ENCODE data around the gene GNAZ. TPM values are rescaled to one million over a fixed set of nuclear protein-coding genes. Genes with fewer than 3 reads are reported as not detected.

Gene GNAZ
- total and polyA plus RNA-seq, 2 experiments from 2014 or later, result 0.24 to 0.65 TPM

DNA sequence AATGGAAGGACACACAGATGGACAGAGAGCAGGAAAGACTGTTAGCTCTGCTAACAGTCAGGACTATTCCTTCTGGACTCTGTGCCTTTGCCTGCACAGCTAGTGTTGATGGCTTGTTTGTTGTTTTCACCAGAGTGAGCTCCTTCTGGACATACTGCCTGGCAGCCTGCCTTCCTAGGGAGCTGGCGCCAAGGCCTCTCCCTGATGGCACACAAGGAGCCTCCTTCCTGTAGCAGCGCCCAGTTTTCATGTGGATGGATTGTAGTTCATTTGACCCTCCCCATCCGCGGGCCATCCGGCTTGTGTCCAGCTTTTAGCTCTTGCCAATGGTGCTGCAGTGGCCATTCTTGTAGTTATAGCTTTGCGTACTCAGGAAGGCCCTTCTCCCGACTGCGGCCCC is 93.3 kb downstream of the GNAZ start:
- H3K79me2 ChIP-seq (ENCODE audit: insufficient read depth), result no peaks in the 10 kb centered on the region
- no peak overlapping the region for H3K9ac ChIP-seq
- H3K27ac ChIP-seq, result no peak overlapping the region
- 40 to 44% methylated on average over 7 to 8 of the region's 8 CpGs for WGBS, 2 experiments (ENCODE audit: low coverage in 1 of 2, low lambda C conversion rate in 2 of 2, missing lambda C conversion rate in 2 of 2)
- H4K20me1 ChIP-seq (ENCODE audit: insufficient read depth), result no peaks in the 10 kb centered on the region
- peak; percentile 26 for DNase-seq
- no peaks in the 10 kb centered on the region for H3K4me1 ChIP-seq (ENCODE audit: insufficient read depth)
- no peaks in the 10 kb centered on the region for H3F3A ChIP-seq (ENCODE audit: insufficient read depth)
- H3K36me3 ChIP-seq (ENCODE audit: low read depth), result no peaks in the 10 kb centered on the region
- no peak overlapping the region for H2AFZ ChIP-seq
- H3K4me2 ChIP-seq (ENCODE audit: unreplicated experiment), result no peak overlapping the region
- H3K27me3 ChIP-seq (replicated peaks; ENCODE audit: insufficient read depth), result no peaks in the 10 kb centered on the region
- no peaks in the 10 kb centered on the region for H3K9me2 ChIP-seq (ENCODE audit: insufficient read depth)
- no peak for TF ChIP-seq EZH2 (IDR thresholded peaks at IDR 0.05; ENCODE audit: insufficient read depth, poor library complexity, severe bottlenecking)
- TF ChIP-seq EZH2phosphoT487 (IDR thresholded peaks at IDR 0.05; ENCODE audit: insufficient read depth, low read depth), result no peak
- no peaks in the 10 kb centered on the region for H3K9me3 ChIP-seq (ENCODE audit: low read depth)
- in situ Hi-C loops (cut with MboI), result no loop called here
- no peak overlapping the region for H3K4me3 ChIP-seq

DNA sequence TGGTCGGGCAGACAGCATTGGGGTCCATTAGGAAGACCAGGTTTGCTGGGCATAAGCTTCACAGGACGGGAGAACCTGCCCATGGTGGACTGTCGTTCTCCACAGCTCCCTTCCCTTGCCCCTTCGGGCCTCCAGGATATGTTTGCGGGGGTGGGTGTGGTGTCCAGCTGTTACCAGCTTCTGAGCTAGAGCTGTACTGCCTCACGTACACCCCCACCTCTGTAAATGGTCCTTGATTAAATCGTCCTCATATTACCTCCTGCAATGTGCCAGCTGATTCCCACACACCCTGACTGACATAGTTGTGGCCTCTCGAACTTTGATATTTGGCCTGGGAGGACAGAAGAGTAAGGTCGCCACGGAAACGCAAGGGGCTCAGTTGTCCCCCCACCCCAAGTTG is 93.8 kb downstream of the GNAZ start:
- DNase-seq, result no peak
- Histone ChIP-seq H2AFZ (no peak overlapping the region), H3K36me3 (ENCODE audit: low read depth) (no peaks in the 10 kb centered on the region), H3K4me1 (ENCODE audit: insufficient read depth) (no peaks in the 10 kb centered on the region), H3F3A (ENCODE audit: insufficient read depth) (no peaks in the 10 kb centered on the region), H4K20me1 (ENCODE audit: insufficient read depth) (no peaks in the 10 kb centered on the region), H3K27ac (no peak overlapping the region), H3K27me3 (replicated peaks; ENCODE audit: insufficient read depth) (no peaks in the 10 kb centered on the region), H3K9me2 (ENCODE audit: insufficient read depth) (no peaks in the 10 kb centered on the region), H3K4me3 (no peak overlapping the region), H3K9me3 (ENCODE audit: low read depth) (no peaks in the 10 kb centered on the region), H3K9ac (no peak overlapping the region), H3K79me2 (ENCODE audit: insufficient read depth) (no peaks in the 10 kb centered on the region), H3K4me2 (ENCODE audit: unreplicated experiment) (no peak overlapping the region)
- WGBS, 2 experiments (ENCODE audit: low coverage in 1 of 2, low lambda C conversion rate in 2 of 2, missing lambda C conversion rate in 2 of 2), result 52 to 54% methylated on average over 11 of the region's 11 CpGs
- TF ChIP-seq EZH2 (IDR thresholded peaks at IDR 0.05; ENCODE audit: insufficient read depth, poor library complexity, severe bottlenecking) (no peak), EZH2phosphoT487 (IDR thresholded peaks at IDR 0.05; ENCODE audit: insufficient read depth, low read depth) (no peak)
- in situ Hi-C loops (cut with MboI), result no loop called here

- in situ Hi-C loops (cut with MboI), result no loop called here
- H3K4me3 ChIP-seq, result no peak overlapping the region
- no peaks in the 10 kb centered on the region for H4K20me1 ChIP-seq (ENCODE audit: insufficient read depth)
- no peaks in the 10 kb centered on the region for H3K4me1 ChIP-seq (ENCODE audit: insufficient read depth)
- no peaks in the 10 kb centered on the region for H3K9me2 ChIP-seq (ENCODE audit: insufficient read depth)
- H3K9ac ChIP-seq, result no peak overlapping the region
- 55 to 67% methylated on average over 6 of the region's 6 CpGs for WGBS, 2 experiments (ENCODE audit: low coverage in 1 of 2, low lambda C conversion rate in 2 of 2, missing lambda C conversion rate in 2 of 2)
- no peak overlapping the region for H3K27ac ChIP-seq
- no peaks in the 10 kb centered on the region for H3K9me3 ChIP-seq (ENCODE audit: low read depth)
- H3F3A ChIP-seq (ENCODE audit: insufficient read depth), result no peaks in the 10 kb centered on the region
- no peak for DNase-seq
- TF ChIP-seq EZH2 (IDR thresholded peaks at IDR 0.05; ENCODE audit: insufficient read depth, poor library complexity, severe bottlenecking) (no peak), EZH2phosphoT487 (IDR thresholded peaks at IDR 0.05; ENCODE audit: insufficient read depth, low read depth) (no peak)
- H3K36me3 ChIP-seq (ENCODE audit: low read depth), result no peaks in the 10 kb centered on the region
- no peaks in the 10 kb centered on the region for H3K79me2 ChIP-seq (ENCODE audit: insufficient read depth)
- H2AFZ ChIP-seq, result no peak overlapping the region
- no peak overlapping the region for H3K4me2 ChIP-seq (ENCODE audit: unreplicated experiment)
- H3K27me3 ChIP-seq (replicated peaks; ENCODE audit: insufficient read depth), result no peaks in the 10 kb centered on the region
Measured at GRCh38 chr22:23166042-23166831, 95.9 kb downstream of the GNAZ start.

DNA sequence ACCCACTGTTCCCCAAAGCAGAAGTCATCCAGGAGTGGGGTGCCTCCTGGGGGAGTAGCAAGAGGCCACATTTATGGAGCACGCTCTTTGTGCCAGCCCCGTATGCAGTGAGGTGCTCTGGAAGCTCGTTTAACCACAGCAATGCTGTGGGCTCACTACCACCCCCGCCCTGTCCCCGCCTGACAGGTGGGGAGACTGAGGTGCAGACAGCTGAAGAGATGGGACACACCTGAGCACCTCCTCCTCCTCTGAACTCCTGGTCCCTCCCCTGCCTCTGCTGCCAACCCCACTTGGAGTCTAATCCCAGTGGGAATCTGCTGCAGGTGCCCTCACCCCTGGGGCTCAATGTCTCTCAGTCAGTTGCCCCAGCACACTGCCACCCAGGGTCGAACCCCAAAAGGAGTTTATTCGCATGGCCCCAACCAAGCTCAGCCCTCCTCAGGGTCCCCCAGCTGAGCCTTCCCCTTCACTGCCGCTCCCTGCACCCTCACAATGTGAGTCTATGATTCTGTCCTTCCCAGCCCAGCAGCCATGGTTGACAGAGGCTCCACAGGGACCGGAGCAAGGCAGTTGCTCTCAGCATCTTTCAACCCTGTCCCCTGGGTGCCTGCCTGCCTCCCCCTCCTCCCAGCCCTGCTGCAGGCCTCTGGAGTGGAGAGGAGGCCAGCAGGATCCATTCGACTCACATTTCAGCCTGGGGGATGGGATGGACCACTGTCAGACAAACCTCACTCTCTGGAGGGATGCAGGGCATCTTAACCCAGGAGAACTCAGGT is 96.7 kb downstream of the GNAZ start:
- Histone ChIP-seq H3K79me2 (ENCODE audit: insufficient read depth) (no peaks in the 10 kb centered on the region), H3F3A (ENCODE audit: insufficient read depth) (no peaks in the 10 kb centered on the region), H3K9ac (no peak overlapping the region), H2AFZ (no peak overlapping the region), H4K20me1 (ENCODE audit: insufficient read depth) (no peaks in the 10 kb centered on the region), H3K4me2 (ENCODE audit: unreplicated experiment) (no peak overlapping the region), H3K36me3 (ENCODE audit: low read depth) (no peaks in the 10 kb centered on the region), H3K9me2 (ENCODE audit: insufficient read depth) (no peaks in the 10 kb centered on the region), H3K4me1 (ENCODE audit: insufficient read depth) (no peaks in the 10 kb centered on the region), H3K4me3 (no peak overlapping the region), H3K9me3 (ENCODE audit: low read depth) (no peaks in the 10 kb centered on the region), H3K27ac (no peak overlapping the region), H3K27me3 (replicated peaks; ENCODE audit: insufficient read depth) (no peaks in the 10 kb centered on the region)
- DNase-seq, result no peak
- WGBS, 2 experiments (ENCODE audit: low coverage in 1 of 2, low lambda C conversion rate in 2 of 2, missing lambda C conversion rate in 2 of 2), result 47 to 59% methylated on average over 9 to 10 of the region's 10 CpGs
- TF ChIP-seq EZH2phosphoT487 (IDR thresholded peaks at IDR 0.05; ENCODE audit: insufficient read depth, low read depth), result no peak
- no peak for TF ChIP-seq EZH2 (IDR thresholded peaks at IDR 0.05; ENCODE audit: insufficient read depth, poor library complexity, severe bottlenecking)
- in situ Hi-C loops (cut with MboI), result no loop called here
